ENCODE results near the gene SLC1A6. TPM values are rescaled to one million over a fixed set of nuclear protein-coding genes. Genes with fewer than 3 reads are reported as not detected.

Gene SLC1A6
- total and polyA plus RNA-seq, 2 donors (not counting 1 experiment from before 2014, with no cell fraction given), result not detected

DNA sequence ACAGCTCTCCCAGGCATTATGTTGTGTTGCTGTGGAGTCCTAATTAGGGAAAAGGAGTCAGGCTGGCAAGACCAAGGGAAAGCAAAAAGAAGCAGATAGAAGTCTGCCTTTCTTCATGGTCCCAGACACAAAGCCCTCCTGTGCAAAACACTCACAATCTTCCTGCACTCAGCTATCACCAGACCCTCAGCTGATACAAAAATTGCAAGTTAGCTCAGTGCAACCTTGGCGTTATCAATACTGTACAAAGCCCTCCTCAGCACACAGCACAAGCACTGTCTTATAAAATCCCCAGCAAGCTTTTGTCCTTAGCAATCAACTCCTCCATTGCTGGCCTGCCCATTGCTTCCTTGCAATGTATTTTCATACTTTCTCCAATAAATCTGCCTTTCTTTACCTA lies 35.2 kb downstream of the SLC1A6 start:
- Histone ChIP-seq H3K79me2 (ENCODE audit: control insufficient read depth, insufficient read depth, low read length) (no peaks in the 10 kb centered on the region), H3K4me2 (ENCODE audit: extremely low read depth, insufficient read depth, low read length) (no peak overlapping the region), H3K9ac (ENCODE audit: insufficient read depth, low read length) (no peak overlapping the region), H3K36me3 (ENCODE audit: control insufficient read depth, insufficient read depth, low read length) (no peaks in the 10 kb centered on the region), H3K4me3 (replicated peaks in 1 of 4; ENCODE audit: control extremely low read depth in 1 of 4, insufficient read depth in 1 of 4, low read depth in 3 of 4, low read length in 4 of 4) (no peak overlapping the region), H3K4me1 (ENCODE audit: control insufficient read depth, extremely low read depth, insufficient read depth, low read length) (no peaks in the 10 kb centered on the region), H3K27me3 (ENCODE audit: control insufficient read depth, insufficient read depth, low read length) (no peaks in the 10 kb centered on the region), H3K27ac (ENCODE audit: insufficient read depth, low read length) (no peak overlapping the region), H2AFZ (ENCODE audit: low read length) (no peak overlapping the region), H3K9me3 (ENCODE audit: control insufficient read depth, insufficient read depth, low read depth, low read length) (no peaks in the 10 kb centered on the region), H4K20me1 (ENCODE audit: control insufficient read depth, extremely low read depth, insufficient read depth, low read length) (no peaks in the 10 kb centered on the region)
- no peak for DNase-seq (ENCODE audit: low read depth in 2 of 2)
- TF ChIP-seq, protein P1, sequence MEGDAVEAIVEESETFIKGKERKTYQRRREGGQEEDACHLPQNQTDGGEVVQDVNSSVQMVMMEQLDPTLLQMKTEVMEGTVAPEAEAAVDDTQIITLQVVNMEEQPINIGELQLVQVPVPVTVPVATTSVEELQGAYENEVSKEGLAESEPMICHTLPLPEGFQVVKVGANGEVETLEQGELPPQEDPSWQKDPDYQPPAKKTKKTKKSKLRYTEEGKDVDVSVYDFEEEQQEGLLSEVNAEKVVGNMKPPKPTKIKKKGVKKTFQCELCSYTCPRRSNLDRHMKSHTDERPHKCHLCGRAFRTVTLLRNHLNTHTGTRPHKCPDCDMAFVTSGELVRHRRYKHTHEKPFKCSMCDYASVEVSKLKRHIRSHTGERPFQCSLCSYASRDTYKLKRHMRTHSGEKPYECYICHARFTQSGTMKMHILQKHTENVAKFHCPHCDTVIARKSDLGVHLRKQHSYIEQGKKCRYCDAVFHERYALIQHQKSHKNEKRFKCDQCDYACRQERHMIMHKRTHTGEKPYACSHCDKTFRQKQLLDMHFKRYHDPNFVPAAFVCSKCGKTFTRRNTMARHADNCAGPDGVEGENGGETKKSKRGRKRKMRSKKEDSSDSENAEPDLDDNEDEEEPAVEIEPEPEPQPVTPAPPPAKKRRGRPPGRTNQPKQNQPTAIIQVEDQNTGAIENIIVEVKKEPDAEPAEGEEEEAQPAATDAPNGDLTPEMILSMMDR (conservative IDR thresholded peaks at IDR 0.05 in 1 of 2, IDR thresholded peaks at IDR 0.05 in 1 of 2; ENCODE audit: low read depth in 1 of 2, low read length in 2 of 2), result no peak
- TF ChIP-seq EZH2 (IDR thresholded peaks at IDR 0.05; ENCODE audit: low read length, missing control alignments), result no peak

DNA sequence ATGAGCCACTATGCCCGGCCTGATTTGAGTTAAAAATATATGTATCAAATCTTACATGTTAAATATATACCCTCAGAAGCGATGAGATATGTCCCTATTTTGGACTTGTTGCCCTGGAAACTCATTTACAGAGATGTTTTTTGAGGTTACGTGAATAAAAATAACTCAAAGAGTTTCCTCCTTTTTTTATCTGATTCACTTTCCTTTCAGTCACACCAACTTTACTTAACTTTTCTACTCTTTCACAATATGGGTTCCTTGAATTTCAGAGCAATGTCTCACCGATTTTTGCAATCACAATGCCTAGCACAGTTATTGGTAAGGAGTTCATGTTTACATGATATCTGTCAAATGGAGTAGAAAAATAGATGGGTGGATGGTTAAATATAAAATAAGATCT lies 36.1 kb downstream of the SLC1A6 start:
- H3K27me3 ChIP-seq (ENCODE audit: control insufficient read depth, insufficient read depth, low read length), result no peaks in the 10 kb centered on the region
- no peak overlapping the region for H3K9ac ChIP-seq (ENCODE audit: insufficient read depth, low read length)
- H3K36me3 ChIP-seq (ENCODE audit: control insufficient read depth, insufficient read depth, low read length), result no peaks in the 10 kb centered on the region
- DNase-seq (ENCODE audit: low read depth in 2 of 2), result no peak
- H3K27ac ChIP-seq (ENCODE audit: insufficient read depth, low read length), result no peak overlapping the region
- H2AFZ ChIP-seq (ENCODE audit: low read length), result no peak overlapping the region
- H3K4me3 ChIP-seq (replicated peaks in 1 of 4; ENCODE audit: control extremely low read depth in 1 of 4, insufficient read depth in 1 of 4, low read depth in 3 of 4, low read length in 4 of 4), result no peak overlapping the region
- H3K79me2 ChIP-seq (ENCODE audit: control insufficient read depth, insufficient read depth, low read length), result no peaks in the 10 kb centered on the region
- no peak overlapping the region for H3K4me2 ChIP-seq (ENCODE audit: extremely low read depth, insufficient read depth, low read length)
- no peaks in the 10 kb centered on the region for H3K9me3 ChIP-seq (ENCODE audit: control insufficient read depth, insufficient read depth, low read depth, low read length)
- H4K20me1 ChIP-seq (ENCODE audit: control insufficient read depth, extremely low read depth, insufficient read depth, low read length), result no peaks in the 10 kb centered on the region
- no peaks in the 10 kb centered on the region for H3K4me1 ChIP-seq (ENCODE audit: control insufficient read depth, extremely low read depth, insufficient read depth, low read length)
- no peak for TF ChIP-seq EZH2 (IDR thresholded peaks at IDR 0.05; ENCODE audit: low read length, missing control alignments)
- TF ChIP-seq, protein P1 (conservative IDR thresholded peaks at IDR 0.05 in 1 of 2, IDR thresholded peaks at IDR 0.05 in 1 of 2; ENCODE audit: low read depth in 1 of 2, low read length in 2 of 2), result no peak

DNA sequence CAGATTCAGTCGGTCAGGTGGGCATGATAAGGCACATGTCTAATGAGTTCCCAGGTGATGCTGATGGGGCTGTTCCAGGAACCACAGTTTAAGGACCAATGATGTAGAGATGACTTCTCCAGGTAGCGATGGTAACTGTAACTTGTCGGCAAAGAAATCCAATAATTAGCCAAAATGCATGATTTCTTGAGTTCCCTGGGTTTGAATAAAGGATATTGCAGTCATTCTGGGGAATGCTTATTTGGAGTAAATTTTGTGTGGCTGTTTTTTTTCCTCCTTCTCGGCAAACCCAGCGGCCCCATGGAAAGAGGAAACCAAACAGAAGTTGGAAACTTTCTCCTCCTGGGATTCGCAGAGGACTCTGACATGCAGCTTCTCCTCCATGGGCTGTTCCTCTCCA lies 38.5 kb downstream of the SLC1A6 start, which contains the start of gene OR7C2:
Gene OR7C2 (plus strand): TSS at position 301 of the 400 bp plus-strand sequence. CDS start 0 bp downstream, at position 301.
- Histone ChIP-seq H3K9me3 (ENCODE audit: control insufficient read depth, insufficient read depth, low read depth, low read length) (no peaks in the 10 kb centered on the region), H3K27ac (ENCODE audit: insufficient read depth, low read length) (no peak within 1 kb of the TSS), H3K27me3 (ENCODE audit: control insufficient read depth, insufficient read depth, low read length) (no peaks in the 10 kb centered on the region), H3K4me3 (replicated peaks in 1 of 4; ENCODE audit: control extremely low read depth in 1 of 4, insufficient read depth in 1 of 4, low read depth in 3 of 4, low read length in 4 of 4) (no peak within 1 kb of the TSS), H3K36me3 (ENCODE audit: control insufficient read depth, insufficient read depth, low read length) (no peaks in the 10 kb centered on the region), H4K20me1 (ENCODE audit: control insufficient read depth, extremely low read depth, insufficient read depth, low read length) (no peaks in the 10 kb centered on the region), H3K4me2 (ENCODE audit: extremely low read depth, insufficient read depth, low read length) (no peak within 1 kb of the TSS), H2AFZ (ENCODE audit: low read length) (no peak within 1 kb of the TSS), H3K9ac (ENCODE audit: insufficient read depth, low read length) (no peak within 1 kb of the TSS), H3K79me2 (ENCODE audit: control insufficient read depth, insufficient read depth, low read length) (no peaks in the 10 kb centered on the region), H3K4me1 (ENCODE audit: control insufficient read depth, extremely low read depth, insufficient read depth, low read length) (no peaks in the 10 kb centered on the region)
- no peak for TF ChIP-seq EZH2 (IDR thresholded peaks at IDR 0.05; ENCODE audit: low read length, missing control alignments)
- TF ChIP-seq, protein P1 (conservative IDR thresholded peaks at IDR 0.05 in 1 of 2, IDR thresholded peaks at IDR 0.05 in 1 of 2; ENCODE audit: low read depth in 1 of 2, low read length in 2 of 2), result no peak
- DNase-seq (ENCODE audit: low read depth in 2 of 2), result no peak
